Right cardiac atrium (tissue), 5 donors: ENCODE data around the gene SYNE2. TPM values are rescaled to one million over a fixed set of nuclear protein-coding genes. Genes with fewer than 3 reads are reported as not detected.
A peak's percentile ranks its signal among the peaks of the same experiment; 100 is the strongest.

Experiments used
- ATAC-seq, 2 donors: fragments of 200-7000 bp; cut with Tn5 transposase; one replicate each; pipeline versions ENCODE4 v1.8.0 to v1.9.1; 2020; ENCODE audit warnings: moderate library complexity in 2 of 2, mild to moderate bottlenecking in 1 of 2
- DNase-seq, 3 donors: peaks; one replicate each; pipeline ENCODE4 v3.0.0-alpha.2; 2020
- H3K27ac ChIP-seq: one replicate; pipeline ENCODE4 v1.5.1; 2013; ENCODE audit warnings: mild to moderate bottlenecking, low read length, control low read depth, moderate library complexity
- H3K27me3 ChIP-seq: one replicate; pipeline ENCODE4 v1.6.1; 2013; ENCODE audit not compliant: control insufficient read depth, insufficient read depth
- H3K4me1 ChIP-seq: one replicate; pipeline ENCODE4 v1.6.1; 2013; ENCODE audit warnings: low read length; ENCODE audit not compliant: control insufficient read depth, insufficient read depth
- H3K4me3 ChIP-seq: one replicate; pipeline ENCODE4 v1.5.1; 2013; ENCODE audit warnings: low read length, control low read depth
- H3K9me3 ChIP-seq: one replicate; pipeline ENCODE4 v1.6.1; 2013; ENCODE audit warnings: low read length; ENCODE audit not compliant: control insufficient read depth
- WGBS: extraction: QIAGEN DNeasy Blood & Tissue Kit; methylation state at CpG from one replicate; pipeline ENCODE4 v1.1.7; 2013; 5-methylcytosine and 5-hydroxymethylcytosine counted together
- intact Hi-C, 4 donors: fragments of 100-400 bp; cut with DNase I; formaldehyde crosslinking; loops; one replicate each; pipeline versions ENCODE4 v1.11.0 to v1.14.0; 2022 to 2023
- polyA plus RNA-seq: library from polyadenylated mRNA; stranded (reverse); fragments of 200-250 nt; gene quantifications from one replicate; pipeline ENCODE4 v1.2.3, GENCODE V29; 2013
- total RNA-seq, 4 donors: library from RNA; stranded (reverse); fragmentation: NEBNext Ultra II Directional; extraction: Animal tissue kit (Norgen Biotek cat#: 25700); gene quantifications; one replicate each; pipeline ENCODE4 v1.2.1, GENCODE V29; 2021
- donor health status: healthy with polysubstance abuse.
- donor health status: DM: no; HTN: yes; CAD: no.
- donor health status: DM: no; HTN: no; CAD: no.
- donor health status: DM: no; HTN: yes; CAD: no; lungs with severe emphysema.
- donor health status: DM: yes; HTN: yes; CAD: no.

The SYNE2 gene
- total and polyA plus RNA-seq, 5 donors: 83.7 to 229 (median 160) TPM

DNA sequence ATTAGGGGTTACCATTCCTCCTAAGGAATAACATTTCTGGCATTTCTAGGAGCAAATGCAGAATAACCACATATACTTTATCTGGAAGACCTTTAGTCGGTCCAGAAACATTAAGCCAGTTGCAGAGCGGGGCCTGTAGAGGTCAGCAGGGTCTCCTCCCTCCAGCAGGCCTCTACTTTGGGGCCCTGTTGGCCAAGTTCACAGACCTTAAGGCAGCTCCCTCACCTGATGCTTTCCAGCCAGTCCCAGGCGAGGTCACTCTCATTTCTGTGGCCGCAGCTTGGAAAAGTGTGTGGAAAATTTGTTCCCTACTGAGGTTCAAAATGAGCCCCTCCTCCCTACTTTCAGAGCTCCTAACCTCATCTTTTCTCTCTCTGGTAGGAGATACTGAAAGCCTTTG is 367.3 kb downstream of the SYNE2 start:
- Histone ChIP-seq H3K4me1 (peaks cover 4% of the 10 kb centered on the region), H3K9me3 (no peaks in the 10 kb centered on the region), H3K27ac (peak overlapping the region; percentile 76), H3K4me3 (no peak overlapping the region), H3K27me3 (no peaks in the 10 kb centered on the region)
- DNase-seq: no peak
- intact Hi-C loops: no loop called here
- no peak for ATAC-seq
- WGBS: 72% methylated on average over 4 of the region's 4 CpGs

DNA sequence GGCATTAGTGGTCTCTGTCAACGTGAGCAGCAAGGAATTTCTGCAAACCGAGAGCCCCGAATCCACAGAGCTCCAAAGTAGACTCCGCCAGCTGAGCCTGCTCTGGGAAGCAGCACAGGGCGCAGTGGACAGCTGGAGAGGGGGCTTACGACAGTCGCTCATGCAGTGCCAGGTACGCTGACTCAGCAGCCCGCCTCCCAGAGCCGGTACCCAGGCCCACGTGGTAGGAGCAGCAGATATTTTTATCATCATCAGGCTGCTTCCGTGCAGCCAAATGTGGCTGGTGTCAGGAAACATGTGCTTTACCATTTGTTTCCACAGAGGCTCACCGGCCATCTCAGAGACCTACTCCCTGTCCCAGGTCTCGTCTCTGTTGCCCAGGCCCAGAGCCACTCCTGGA is 367.7 kb downstream of the SYNE2 start:
- WGBS: 42% methylated on average over 14 of the region's 14 CpGs
- Histone ChIP-seq H3K4me3 (no peak overlapping the region), H3K27me3 (no peaks in the 10 kb centered on the region), H3K27ac (peak overlapping the region; percentile 78), H3K4me1 (peaks cover 4% of the 10 kb centered on the region), H3K9me3 (no peaks in the 10 kb centered on the region)
- intact Hi-C loops: no loop called here
- ATAC-seq: peak; percentile 88 to 89
- DNase-seq: peak; percentile 69 to 83 (median 83)

DNA sequence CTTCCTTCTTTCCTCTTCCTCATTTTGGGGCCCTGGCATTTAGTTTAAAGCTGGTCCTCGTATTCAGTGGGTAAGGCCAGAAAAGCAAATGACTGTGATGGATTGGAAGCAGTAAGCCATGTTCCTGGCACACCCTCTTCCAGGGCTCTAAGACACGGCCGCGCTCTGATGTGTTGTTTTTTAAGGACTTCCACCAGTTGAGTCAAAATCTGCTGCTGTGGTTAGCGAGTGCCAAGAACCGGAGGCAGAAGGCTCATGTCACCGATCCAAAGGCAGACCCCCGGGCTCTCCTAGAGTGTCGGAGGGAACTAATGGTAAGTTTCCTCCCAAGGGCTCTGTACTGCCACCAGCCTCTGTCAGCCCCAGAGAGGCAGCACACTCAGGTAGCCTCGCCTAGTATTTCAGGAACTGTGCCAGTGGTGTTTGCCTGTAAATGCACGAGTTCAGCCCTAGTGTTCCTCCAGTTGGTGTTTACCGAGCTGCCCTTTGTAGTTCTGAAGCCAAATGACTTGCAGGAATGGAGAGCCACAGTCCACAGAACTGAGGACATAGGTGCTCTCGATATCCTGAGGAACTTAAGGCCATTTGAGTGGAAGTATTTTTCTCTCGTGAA is 368.7 kb downstream of the SYNE2 start:
- Histone ChIP-seq H3K27ac (peak overlapping the region; percentile 78), H3K4me3 (no peak overlapping the region), H3K4me1 (peaks cover 4% of the 10 kb centered on the region), H3K27me3 (no peaks in the 10 kb centered on the region), H3K9me3 (no peaks in the 10 kb centered on the region)
- 83% methylated on average over 14 of the region's 14 CpGs for WGBS
- no peak for DNase-seq
- intact Hi-C loops: no loop called here
- no peak for ATAC-seq

DNA sequence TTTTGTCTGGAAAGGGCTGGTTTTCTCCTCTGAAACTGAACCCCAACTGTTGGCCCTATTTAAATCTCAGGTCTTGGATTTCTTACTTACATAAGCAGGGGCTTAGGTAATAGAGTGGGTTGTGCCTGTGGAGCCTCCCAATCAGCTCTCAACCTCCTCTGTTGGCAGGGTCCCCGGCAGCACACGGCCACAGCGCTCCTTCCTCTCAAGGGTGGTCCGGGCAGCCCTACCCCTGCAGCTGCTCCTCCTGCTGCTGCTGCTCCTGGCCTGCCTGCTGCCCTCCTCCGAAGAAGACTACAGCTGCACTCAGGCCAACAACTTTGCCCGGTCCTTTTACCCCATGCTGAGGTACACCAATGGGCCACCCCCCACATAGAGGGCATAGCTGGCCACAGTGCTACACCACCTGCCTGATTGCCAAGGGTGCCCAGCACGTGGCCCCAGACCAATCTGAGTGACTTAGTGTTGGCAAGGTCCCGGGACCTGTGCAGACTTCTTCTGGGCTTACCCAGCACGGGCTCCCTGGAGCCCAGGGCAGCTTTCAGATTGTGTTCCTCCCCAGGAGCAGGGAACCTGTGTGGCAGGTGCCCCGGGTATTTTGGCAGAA is 372.4 kb downstream of the SYNE2 start:
- no peak overlapping the region for H3K27ac ChIP-seq
- H3K27me3 ChIP-seq: no peaks in the 10 kb centered on the region
- DNase-seq (peak in 1 of 3 donors; percentile 54), ATAC-seq (no peak)
- intact Hi-C loops: no loop called here
- no peak overlapping the region for H3K4me3 ChIP-seq
- H3K9me3 ChIP-seq: no peaks in the 10 kb centered on the region
- WGBS: 86% methylated on average over 10 of the region's 10 CpGs
- H3K4me1 ChIP-seq: no peaks in the 10 kb centered on the region

DNA sequence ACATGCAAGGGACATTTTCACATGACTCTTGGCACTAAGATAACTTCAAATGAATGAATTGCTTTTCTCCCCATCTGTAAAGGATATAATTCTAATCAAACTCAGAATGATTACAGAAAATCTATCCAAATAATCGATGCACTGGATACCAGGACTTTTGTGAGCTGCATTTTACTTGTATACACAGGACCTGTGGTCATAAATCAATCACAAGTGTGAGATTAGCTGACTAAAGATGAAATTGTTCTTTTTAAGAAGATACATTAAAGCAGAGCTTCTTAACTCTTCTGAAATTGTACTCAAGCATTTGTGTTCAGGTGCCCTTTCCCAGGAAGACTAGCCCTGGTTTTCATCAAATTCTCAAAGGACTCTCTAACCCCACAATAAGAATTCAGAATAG is 375.1 kb downstream of the SYNE2 start:
- intact Hi-C loops: no loop called here
- no peak overlapping the region for H3K4me3 ChIP-seq
- no peaks in the 10 kb centered on the region for H3K27me3 ChIP-seq
- 88% methylated on average over 1 of the region's 1 CpG for WGBS
- no peaks in the 10 kb centered on the region for H3K4me1 ChIP-seq
- H3K9me3 ChIP-seq: no peaks in the 10 kb centered on the region
- no peak overlapping the region for H3K27ac ChIP-seq
- DNase-seq (no peak), ATAC-seq (no peak)

DNA sequence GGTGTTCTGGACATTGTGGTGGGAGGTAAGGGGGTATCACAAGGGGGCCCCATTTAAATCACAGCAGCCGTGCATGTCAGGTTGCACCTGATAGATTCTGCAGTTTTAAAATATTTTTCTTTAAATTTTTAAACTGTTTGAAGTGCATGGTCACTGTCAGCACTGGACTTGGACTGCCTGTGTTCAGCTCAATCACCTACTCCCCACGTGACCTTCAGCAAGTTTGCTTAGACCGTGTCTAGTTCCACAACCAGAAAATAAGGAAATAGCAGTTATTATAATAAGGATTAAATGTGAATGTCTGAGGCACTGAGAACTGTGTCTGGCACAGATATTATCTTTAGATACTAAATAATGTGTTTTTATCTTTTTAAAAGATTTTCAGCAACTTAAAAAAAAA is 376.7 kb downstream of the SYNE2 start:
- no peaks in the 10 kb centered on the region for H3K9me3 ChIP-seq
- intact Hi-C loops: no loop called here
- DNase-seq (no peak), ATAC-seq (no peak)
- no peak overlapping the region for H3K4me3 ChIP-seq
- H3K27ac ChIP-seq: no peak overlapping the region
- H3K4me1 ChIP-seq: no peaks in the 10 kb centered on the region
- 88% methylated on average over 3 of the region's 3 CpGs for WGBS
- H3K27me3 ChIP-seq: no peaks in the 10 kb centered on the region

DNA sequence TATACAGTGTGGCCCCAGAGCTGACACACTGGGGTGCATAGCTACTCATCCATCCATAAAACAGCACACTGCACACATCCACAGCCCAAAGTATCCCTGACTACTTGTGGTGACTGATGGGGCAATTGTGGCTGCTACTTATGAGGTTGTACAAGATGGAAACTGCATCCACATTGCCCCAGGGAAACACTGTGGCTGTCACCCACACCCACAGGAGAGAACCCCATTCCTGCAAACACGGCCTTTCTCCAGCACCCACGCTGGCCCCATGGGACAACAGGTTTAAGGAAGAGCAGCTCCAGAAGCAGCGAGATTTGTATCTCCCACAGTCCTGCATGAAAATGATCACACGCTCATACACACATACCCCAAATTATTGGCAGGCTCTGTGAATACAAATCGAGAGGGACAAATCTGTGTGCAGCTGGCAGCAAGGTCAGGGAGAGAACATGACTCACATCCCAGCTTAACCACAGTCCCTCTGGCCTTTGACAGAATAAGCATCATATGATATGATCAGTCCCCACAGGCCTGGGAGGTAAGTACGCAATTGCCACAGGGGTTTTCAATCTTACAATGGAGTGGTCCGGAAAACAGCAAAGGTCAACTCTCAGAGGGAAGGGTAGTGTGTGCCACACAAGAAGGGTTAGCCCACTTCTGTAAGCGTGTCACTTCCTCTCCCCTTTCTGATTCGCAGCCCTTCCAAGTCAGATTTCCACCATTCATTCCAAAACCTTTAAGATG is 379.5 kb downstream of the SYNE2 start:
- peak; percentile 45 to 71 for ATAC-seq
- intact Hi-C loops: no loop called here
- Histone ChIP-seq H3K4me3 (no peak overlapping the region), H3K9me3 (no peaks in the 10 kb centered on the region), H3K4me1 (no peaks in the 10 kb centered on the region), H3K27me3 (no peaks in the 10 kb centered on the region), H3K27ac (peak overlapping the region; percentile 71)
- WGBS: 73% methylated on average over 9 of the region's 9 CpGs
- DNase-seq: no peak

DNA sequence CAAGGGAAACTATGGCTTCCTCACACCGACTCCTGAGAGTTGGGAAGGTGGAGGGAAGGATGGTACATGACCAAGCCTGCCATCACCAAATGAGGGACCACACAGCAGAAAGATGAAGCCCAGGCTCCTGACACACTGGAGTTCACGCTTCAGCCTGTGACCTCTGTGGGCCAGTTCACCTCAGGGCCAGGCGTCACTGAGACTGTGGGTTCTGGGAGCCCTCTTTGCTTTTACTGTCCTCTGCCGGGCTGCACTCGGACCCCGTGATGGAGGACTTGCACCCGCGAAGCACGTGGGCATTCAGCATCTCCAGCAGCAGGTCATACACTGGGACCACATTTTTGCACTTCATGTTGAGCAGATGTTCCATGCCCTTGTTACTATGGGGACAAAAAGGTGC is 380.1 kb downstream of the SYNE2 start:
- peak overlapping the region; percentile 71 for H3K27ac ChIP-seq
- H3K4me3 ChIP-seq: no peak overlapping the region
- no peaks in the 10 kb centered on the region for H3K4me1 ChIP-seq
- 95% methylated on average over 9 of the region's 9 CpGs for WGBS
- H3K27me3 ChIP-seq: no peaks in the 10 kb centered on the region
- no peaks in the 10 kb centered on the region for H3K9me3 ChIP-seq
- ATAC-seq (no peak), DNase-seq (no peak)
- intact Hi-C loops: no loop called here

DNA sequence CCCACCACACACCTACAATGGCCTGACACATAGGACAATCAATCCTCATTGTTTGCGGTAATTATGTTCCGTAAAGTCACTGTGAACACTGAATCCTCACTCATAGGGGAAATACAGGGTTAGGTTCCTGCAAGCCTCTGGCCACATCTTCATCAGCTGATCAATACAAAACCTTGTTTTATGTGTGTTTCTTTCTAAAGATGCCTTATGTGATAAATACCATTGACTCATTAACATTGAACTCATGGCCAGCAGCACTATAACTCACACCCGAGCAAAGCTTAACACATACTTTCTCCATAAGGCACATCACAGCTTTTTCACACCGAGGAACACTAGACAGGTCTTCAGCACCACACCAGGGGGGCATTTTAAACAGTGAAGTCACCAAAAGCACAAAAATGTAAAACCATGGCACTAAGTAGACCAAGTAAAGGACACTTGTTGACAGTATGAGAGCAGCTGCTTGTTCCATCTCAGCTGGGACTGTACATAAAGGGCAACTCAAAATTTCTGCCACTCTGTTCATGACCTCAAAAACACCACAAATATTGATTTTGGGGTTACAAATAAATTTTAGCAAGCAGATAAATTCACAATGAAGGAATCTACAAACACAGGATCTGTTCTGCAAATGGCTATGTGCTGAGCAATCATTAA is 380.9 kb downstream of the SYNE2 start:
- no peak for DNase-seq
- Histone ChIP-seq H3K9me3 (no peaks in the 10 kb centered on the region), H3K27ac (no peak overlapping the region), H3K4me1 (no peaks in the 10 kb centered on the region), H3K27me3 (no peaks in the 10 kb centered on the region), H3K4me3 (no peak overlapping the region)
- ATAC-seq: no peak
- WGBS: 91% methylated on average over 4 of the region's 4 CpGs
- intact Hi-C loops: no loop called here

DNA sequence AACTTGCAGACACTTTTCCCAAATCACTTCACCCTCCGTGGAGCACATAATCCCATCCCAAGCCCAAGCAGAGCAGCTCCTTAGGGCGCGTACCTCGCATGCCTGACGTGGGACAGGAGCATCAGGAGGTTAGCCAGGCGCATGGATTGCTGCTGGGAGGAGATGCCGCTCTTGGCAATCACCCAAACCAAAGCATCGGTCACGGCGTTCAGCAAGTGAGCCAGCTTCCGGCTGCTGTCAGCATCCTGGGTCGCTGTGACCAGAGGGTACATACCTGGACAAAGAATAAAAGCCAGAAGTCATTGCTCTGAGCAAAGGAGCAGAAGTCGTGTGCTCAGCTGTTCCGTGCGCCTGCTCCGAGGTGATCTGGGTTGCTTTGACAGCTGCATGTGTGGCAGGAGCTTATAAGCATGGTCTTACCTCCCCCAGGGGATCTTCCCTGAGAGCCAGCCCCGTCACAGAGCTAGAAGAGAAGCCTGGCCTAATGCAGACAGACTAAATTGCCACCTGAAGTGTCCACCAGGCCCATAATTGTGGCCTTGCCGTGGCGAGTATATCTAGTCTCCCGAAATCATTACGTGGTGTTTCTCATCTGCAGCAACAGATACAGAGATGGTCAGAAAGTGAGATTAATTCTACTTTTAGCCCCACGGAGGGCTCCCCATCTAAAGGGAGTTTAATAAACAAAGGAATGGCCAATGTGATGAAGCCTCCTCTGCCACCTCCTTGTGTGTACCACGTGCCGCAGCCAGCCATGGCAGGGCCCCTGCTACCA is 382.3 kb downstream of the SYNE2 start:
- ATAC-seq (no peak), DNase-seq (peak in 1 of 3 donors; percentile 51)
- Histone ChIP-seq H3K9me3 (no peaks in the 10 kb centered on the region), H3K27ac (no peak overlapping the region), H3K4me1 (no peaks in the 10 kb centered on the region), H3K4me3 (no peak overlapping the region), H3K27me3 (no peaks in the 10 kb centered on the region)
- 55% methylated on average over 24 of the region's 24 CpGs for WGBS
- intact Hi-C loops: no loop called here
